Measurements from ENCODE around the gene LIPT1. TPM values are rescaled to one million over a fixed set of nuclear protein-coding genes. Genes with fewer than 3 reads are reported as not detected.
"Not testable (repeated sequence)": the region's sequence is repeated elsewhere in the genome, so short reads cannot be mapped to it uniquely, and the experiment has no call there.

The LIPT1 gene
- total RNA-seq, 1 donor from 2014 or later: 3.9 TPM

DNA sequence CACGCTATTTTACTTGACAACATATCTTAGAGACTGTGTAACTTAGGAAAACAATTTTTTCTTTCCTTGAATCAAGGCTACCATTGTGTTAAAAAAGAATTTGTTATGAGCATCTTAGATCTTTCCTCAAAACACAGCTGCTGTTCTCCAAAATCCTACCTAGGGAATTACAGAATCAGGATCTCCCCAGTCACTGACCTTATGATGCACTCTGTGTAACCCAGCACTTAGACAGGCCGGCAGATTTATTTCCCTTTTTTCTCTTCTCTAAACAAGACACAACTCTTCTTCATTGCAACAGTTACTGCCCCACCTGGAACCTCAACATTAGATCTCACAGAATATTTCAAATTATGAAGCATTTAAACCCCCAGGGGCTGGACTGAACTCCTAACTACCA lies 26.8 kb upstream of the LIPT1 start:
- Histone ChIP-seq H3K27ac (no peak overlapping the region), H3K4me3 (no peak overlapping the region), H3K36me3 (peaks cover 0 to 18% of the 10 kb centered on the region in 2 donors), H3K9me3 (peaks cover 24% of the 10 kb centered on the region), H3K27me3 (no peaks in the 10 kb centered on the region), H3K4me1 (no peaks in the 10 kb centered on the region)
- intact Hi-C loops (cut with DNase I): no loop called here
- no peak for DNase-seq (ENCODE audit: extremely low spot score in 2 of 2)
- TF ChIP-seq POLR2AphosphoS5 (IDR thresholded peaks at IDR 0.05; ENCODE audit: insufficient read depth in 1 of 2, low read depth in 1 of 2) (no peak), POLR2A (IDR thresholded peaks at IDR 0.05) (no peak)
- TF ChIP-seq, protein P1, sequence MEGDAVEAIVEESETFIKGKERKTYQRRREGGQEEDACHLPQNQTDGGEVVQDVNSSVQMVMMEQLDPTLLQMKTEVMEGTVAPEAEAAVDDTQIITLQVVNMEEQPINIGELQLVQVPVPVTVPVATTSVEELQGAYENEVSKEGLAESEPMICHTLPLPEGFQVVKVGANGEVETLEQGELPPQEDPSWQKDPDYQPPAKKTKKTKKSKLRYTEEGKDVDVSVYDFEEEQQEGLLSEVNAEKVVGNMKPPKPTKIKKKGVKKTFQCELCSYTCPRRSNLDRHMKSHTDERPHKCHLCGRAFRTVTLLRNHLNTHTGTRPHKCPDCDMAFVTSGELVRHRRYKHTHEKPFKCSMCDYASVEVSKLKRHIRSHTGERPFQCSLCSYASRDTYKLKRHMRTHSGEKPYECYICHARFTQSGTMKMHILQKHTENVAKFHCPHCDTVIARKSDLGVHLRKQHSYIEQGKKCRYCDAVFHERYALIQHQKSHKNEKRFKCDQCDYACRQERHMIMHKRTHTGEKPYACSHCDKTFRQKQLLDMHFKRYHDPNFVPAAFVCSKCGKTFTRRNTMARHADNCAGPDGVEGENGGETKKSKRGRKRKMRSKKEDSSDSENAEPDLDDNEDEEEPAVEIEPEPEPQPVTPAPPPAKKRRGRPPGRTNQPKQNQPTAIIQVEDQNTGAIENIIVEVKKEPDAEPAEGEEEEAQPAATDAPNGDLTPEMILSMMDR (IDR thresholded peaks at IDR 0.05): no peak

DNA sequence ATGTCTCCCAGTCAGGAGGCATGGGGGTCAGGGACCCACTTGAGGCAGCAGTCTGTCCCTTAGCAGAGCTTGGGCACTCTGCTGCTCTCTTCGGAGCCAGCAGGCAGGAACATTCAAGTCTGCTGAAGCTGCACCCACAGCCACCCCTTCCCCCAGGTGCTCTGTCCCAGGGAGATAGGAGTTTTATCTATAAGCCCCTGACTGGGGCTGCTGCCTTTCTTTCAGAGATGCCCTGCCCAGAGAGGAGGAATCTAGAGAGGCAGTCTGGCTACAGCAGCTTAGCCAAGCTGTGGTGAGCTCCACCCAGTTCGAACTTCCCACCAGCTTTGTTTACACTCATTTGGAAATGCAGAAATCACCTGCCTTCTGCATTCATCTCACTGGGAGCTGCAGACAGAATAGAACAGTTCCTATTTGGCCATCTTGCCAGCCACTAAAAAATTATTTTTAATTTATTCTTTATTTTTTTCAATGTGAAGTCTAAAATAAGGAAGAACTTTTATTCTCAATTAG lies 19.7 kb upstream of the LIPT1 start:
- H3K4me1 ChIP-seq; H3K27ac ChIP-seq; H3K4me3 ChIP-seq; H3K36me3 ChIP-seq; DNase-seq (ENCODE audit: extremely low spot score in 2 of 2); H3K27me3 ChIP-seq; intact Hi-C loops (cut with DNase I): not testable (repeated sequence)
- peaks cover 11% of the 10 kb centered on the region for H3K9me3 ChIP-seq

DNA sequence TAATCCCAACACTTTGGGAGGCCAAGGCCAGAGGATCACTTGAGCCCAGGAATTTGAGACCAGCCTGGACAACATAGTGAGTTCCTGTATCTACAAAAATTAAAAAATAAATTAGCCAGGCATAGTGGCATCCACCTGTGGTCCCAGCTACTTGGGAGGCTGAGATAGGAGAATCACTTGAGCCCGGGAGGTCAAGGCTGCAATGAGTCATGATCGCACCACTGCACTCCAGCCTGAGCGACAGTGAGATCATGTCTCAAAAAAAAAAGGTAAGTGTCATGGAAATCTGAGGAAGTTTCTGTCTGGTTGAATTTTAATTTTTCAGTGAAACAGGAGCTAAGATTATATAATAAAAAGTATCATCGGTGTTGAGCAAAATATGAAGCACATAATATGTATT lies 15.8 kb upstream of the LIPT1 start:
- H3K9me3 ChIP-seq: no peaks in the 10 kb centered on the region
- intact Hi-C loops (cut with DNase I): no loop called here
- peaks cover 17% of the 10 kb centered on the region for H3K4me1 ChIP-seq
- H3K4me3 ChIP-seq: no peak overlapping the region
- no peak for DNase-seq (ENCODE audit: extremely low spot score in 2 of 2)
- no peaks in the 10 kb centered on the region for H3K36me3 ChIP-seq
- no peak overlapping the region for H3K27ac ChIP-seq
- no peaks in the 10 kb centered on the region for H3K27me3 ChIP-seq
- no peak for TF ChIP-seq POLR2AphosphoS5 (IDR thresholded peaks at IDR 0.05; ENCODE audit: insufficient read depth in 1 of 2, low read depth in 1 of 2)
- no peak for TF ChIP-seq POLR2A (IDR thresholded peaks at IDR 0.05)
- TF ChIP-seq, protein P1 (IDR thresholded peaks at IDR 0.05): no peak

DNA sequence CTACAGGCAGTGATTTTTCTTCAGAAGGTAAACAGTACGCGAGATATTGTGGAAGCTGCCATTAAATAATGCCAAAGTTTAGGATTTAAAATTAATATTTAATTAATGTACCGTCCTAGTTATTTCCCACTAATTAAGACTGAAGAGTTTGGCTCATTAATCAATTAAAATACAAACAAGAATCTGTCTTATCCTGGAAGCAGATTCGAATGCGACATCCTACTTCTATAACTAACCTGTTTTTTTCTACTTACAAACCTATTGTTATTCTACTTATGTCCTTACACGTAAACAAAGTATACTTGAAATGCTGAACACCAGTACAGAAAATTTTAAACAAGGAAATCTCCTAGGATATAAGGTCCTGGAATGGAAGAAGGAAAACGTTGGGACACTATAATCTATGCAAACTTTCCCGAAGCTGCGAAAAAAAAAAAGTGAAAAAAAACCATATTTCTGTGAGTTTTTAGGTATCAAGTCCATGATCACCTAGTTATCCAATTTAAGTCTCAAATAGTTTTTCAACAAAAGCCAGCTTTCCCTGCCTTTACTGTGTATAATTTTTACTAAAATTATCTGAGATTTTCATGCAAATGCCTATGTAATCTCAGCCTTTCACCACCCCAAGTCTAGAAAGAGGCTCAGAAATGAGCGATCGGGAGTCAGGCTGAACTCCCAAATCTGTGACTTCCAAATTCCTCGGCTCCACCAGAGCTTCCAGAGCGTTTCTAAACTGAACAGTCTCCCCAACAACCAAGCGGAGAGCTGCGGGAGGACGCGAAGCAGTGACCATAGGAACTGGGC lies 14.5 kb upstream of the LIPT1 start:
- Histone ChIP-seq H3K4me1 (peaks cover 17% of the 10 kb centered on the region), H3K27me3 (no peaks in the 10 kb centered on the region), H3K27ac (peak overlapping the region; percentile 89), H3K9me3 (no peaks in the 10 kb centered on the region), H3K4me3 (peak overlapping the region; percentile 61 to 78), H3K36me3 (no peaks in the 10 kb centered on the region)
- TF ChIP-seq POLR2AphosphoS5 (IDR thresholded peaks at IDR 0.05; ENCODE audit: insufficient read depth in 1 of 2, low read depth in 1 of 2) (no peak), POLR2A (IDR thresholded peaks at IDR 0.05) (no peak)
- TF ChIP-seq, protein P1 (IDR thresholded peaks at IDR 0.05): no peak
- intact Hi-C loops (cut with DNase I): no loop called here
- no peak for DNase-seq (ENCODE audit: extremely low spot score in 2 of 2)

DNA sequence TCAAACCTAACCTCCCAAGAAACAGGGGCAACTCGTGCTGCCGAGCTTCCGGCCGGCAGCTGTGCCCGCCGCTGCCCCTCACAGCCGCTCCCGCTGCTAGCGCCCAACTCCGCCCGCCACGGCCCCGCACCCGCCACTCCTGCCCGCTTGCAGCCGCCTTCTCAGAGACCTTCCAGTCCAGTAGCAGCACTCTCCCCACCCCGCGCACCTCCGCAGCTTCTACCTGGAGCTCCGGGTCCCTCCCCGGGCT lies 14.0 kb upstream of the LIPT1 start:
- H3K9me3 ChIP-seq: no peaks in the 10 kb centered on the region
- peaks cover 17% of the 10 kb centered on the region for H3K4me1 ChIP-seq
- no peaks in the 10 kb centered on the region for H3K27me3 ChIP-seq
- intact Hi-C loops (cut with DNase I): no loop called here
- no peaks in the 10 kb centered on the region for H3K36me3 ChIP-seq
- no peak for DNase-seq (ENCODE audit: extremely low spot score in 2 of 2)
- peak overlapping the region; percentile 89 for H3K27ac ChIP-seq
- TF ChIP-seq, protein P1 (IDR thresholded peaks at IDR 0.05): no peak
- TF ChIP-seq POLR2A (IDR thresholded peaks at IDR 0.05) (no peak), POLR2AphosphoS5 (IDR thresholded peaks at IDR 0.05; ENCODE audit: insufficient read depth in 1 of 2, low read depth in 1 of 2) (no peak)
- peak overlapping the region; percentile 61 to 78 for H3K4me3 ChIP-seq

Data from vagina (tissue), 2 donors.